HG02870 (cell line): ENCODE measurements around the gene PHLDA2.

Experiments used
- ATAC-seq: cut with Tn5 transposase; IDR thresholded peaks from one replicate; pipeline ENCODE4 v1.9.1; 2021; ENCODE audit warnings: mild to moderate bottlenecking, moderate library complexity; ENCODE audit not compliant: unreplicated experiment

Gene PHLDA2

DNA sequence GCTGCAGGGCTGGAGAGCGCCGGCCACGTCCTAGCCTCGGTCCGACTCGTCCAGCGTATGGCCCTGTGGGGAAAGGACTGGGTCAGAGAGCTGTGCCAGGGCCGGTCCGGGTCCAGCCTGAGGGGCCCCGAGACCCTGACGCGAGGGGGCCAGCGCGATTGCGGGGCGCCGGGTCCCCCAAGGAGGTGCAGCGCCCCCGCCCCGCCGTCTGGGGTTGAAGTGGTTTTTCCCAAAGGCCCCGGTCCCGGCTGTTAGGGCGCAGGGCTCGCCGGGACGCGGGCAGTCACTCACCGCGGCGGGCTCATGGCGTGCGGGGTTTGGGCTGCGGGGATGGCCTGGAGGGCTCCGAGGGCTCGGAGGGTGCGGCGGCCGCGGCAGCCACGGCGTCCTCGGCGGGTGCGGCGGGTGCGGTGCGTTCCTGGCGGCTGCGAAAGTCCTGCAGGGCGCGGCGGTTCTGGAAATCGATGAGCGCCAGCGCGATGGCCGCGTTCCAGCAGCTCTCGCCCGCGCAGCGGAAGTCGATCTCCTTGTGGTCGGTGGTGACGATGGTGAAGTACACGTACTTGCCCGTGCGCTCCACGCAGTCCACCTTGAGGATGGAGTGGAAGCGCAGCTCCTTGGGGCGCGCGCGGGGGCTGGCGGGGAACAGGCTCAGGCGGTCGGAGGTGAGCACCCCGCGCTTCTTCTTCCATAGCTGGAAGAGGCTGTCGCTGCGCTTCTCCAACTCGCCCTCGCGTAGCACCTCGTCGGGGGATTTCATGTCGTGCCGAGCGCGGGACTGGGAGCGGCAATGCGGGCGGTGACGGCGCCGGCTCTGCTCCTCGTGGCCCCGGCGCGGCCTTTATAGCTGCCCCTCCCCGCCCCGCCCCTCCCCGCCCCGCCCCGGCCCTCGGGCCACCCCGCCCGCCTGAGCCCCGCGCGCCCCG lies at the start of gene PHLDA2:
TSS of gene PHLDA2 (minus strand) at position 816 of the 926 bp plus-strand sequence. CDS start at position 760, 56 bp downstream.
- no peak for ATAC-seq

DNA sequence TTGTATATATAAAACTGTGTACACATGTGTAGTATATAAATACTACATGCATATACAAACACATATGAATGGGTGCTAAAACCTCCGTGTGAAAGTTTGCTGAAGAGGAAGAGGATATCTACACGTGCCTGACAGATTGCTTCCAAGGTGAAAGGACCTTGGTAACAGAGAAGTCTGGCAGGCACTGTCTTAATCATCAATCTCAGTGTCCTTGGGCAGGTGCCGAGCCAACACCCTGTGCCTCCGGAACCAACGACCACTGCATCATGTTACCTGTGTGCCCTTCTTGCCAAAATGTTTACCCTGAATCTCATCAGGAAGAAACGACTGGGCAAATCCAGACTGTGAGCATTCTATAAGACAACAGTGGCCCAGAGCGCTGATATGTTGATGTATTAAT lies 47.9 kb upstream of the PHLDA2 start:
- no peak for ATAC-seq

DNA sequence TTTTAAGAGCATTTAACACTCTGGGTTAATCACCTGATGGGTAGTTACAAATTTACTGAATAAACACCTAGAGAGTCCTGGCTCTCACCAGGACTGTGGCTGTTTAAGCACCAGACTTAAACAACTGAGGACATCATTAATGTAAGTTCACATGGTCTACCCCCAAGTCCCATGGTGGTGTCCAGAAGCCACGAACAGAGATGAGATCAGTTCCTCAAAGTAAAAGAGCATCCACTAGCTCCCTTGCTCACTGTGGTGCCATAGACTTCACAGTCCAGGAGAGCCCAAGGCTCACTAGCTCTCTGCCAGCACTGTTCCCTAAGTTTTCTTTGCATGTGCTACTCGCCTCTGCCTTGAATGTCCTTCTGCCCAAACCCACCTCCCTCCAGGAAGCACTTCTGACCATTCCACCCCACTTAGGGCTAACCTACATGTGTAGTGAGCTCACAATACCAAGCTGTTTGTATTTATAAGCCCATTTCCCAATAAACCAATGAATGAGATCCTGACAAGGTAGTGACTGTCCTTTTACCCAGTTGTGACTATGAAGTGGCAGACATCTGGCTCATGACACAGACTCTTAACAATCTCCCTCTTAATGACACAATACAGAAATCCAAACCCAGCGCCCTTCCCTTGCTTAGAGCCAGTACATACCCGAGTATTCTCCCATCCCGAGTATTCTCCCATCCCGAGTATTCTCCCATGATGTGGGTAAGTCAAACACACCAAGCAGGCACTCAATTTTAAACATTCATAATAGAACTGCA lies 47.3 kb upstream of the PHLDA2 start:
- no peak for ATAC-seq

DNA sequence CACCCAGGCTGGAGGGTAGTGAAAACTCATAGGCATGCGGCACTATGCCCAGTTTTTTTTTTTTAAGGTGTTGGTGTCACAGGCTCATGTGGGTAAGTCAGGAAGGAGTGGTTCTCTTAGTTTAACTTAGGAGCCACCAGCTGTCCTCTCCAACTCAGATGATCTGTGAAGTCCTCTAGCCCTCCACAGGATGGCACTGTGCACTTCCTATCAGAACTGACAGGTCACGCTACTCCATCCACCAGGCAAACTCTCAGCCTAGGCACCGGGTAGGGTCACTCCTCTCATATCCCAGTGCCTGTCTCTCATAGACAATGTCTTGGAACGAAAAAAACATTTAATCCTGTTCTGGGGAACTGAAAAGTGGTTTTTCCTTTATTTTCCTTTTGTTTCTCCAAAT lies 46.4 kb upstream of the PHLDA2 start:
- ATAC-seq: no peak

DNA sequence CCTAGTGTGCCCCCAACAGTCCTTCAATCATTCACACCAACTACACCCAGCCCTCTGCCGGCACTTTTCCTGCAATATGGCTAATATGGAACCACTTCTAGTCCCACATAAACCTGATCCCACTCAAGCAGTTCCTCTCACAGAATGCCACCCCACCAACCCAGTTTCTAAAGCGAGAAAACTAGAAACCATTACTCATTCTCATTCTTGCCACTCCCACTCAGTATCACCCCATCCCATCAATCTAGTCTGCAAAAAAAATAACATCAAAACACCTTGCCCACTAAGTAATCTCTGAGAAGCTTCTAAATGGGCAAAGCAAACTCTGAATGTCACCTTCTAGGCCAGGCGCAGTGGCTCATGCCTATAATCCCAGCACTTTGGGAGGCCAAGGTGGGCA lies 45.1 kb upstream of the PHLDA2 start:
- no peak for ATAC-seq

GRCh38 chr11:2968341-2968900 lies 39.2 kb upstream of the PHLDA2 start:
- ATAC-seq: no peak

DNA sequence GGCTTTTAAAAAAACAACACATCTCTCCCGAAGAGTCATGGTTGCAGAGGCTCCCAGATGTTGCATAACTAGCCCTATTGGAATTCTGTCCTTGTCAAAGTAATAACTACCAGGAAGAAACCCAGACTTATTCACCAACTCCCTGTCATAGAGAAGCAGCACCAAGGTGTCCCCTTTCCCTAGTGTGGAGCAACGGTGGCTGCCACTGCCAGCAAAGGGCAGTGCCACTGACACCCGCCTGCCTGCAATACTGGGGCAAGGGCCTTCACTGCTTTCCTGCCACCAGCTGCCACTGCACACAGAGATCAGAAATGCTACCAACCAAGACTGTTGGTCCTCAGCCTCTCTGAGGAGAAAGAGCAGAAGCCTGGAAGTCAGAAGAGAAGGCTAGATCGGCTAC lies 35.6 kb upstream of the PHLDA2 start:
- ATAC-seq: no peak

DNA sequence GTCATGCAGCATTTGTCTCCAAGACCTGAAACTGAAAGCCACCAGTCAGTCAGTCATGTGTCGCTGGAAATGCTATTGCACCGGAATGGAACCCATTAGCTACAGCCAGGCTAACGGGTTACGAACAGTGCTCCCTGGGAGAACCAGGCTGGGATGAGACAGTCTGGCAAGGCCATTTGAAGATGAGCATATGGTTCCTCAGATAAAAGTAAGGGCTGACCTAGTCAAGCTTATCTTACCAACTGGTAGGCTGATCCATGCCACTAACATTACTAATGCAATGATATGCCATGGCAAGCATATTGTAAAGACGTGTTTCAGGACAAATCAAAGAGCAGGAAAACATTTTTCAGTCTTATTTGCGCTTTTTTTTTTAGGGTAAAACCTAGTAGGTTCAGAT lies 34.5 kb upstream of the PHLDA2 start:
- ATAC-seq: no peak

DNA sequence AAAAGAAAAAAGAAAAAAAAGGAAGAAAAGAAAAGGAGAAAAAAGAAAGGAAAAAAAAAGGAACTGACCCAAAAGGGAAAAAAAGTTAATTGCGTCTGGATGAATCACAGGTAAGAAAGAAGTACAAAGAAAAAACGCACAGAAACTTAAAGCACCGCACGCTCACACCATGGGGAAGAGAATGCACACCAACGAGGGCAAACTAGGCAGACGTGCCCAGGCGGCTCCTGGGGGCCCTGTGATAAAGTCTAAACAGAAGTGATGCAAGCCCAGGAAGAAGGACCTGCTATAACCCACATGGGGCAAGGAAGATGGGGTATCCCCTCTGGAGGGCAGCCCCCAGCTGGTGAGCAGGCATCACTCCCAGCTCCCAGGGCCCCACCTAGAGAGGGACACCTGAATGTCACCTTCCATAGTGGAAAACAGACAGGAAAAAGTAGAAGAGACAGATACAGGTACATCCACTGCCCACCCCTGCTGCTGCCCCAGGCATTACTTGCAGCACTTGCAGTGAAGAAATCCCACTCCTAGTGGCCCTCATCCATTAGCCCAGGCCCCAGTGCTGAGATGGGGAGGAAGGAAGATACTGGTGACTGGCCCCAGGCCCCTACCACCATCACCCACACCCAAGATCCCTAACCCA lies 34.0 kb upstream of the PHLDA2 start:
- no peak for ATAC-seq

DNA sequence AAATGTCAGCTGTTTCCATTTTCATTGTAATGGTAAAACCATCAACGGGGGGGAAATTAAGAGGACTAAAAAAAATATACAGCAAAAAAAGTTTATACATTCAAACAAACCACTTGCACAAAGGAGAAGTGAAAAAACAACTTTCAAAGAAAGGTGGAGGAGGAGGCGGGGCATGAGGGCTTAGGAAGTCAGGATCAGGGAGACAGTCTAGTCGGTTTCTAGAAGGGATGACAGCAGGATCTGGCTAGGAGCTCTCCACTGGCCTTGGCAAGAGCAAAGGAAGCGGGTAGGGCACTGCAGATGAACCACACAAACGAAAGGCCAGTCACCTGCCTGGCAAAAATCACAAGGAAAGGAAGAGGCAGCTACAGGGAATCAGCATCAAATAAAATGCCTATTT lies 31.9 kb upstream of the PHLDA2 start:
- no peak for ATAC-seq

GRCh38 chr11:2960139-2960538 lies 30.9 kb upstream of the PHLDA2 start:
- no peak for ATAC-seq

DNA sequence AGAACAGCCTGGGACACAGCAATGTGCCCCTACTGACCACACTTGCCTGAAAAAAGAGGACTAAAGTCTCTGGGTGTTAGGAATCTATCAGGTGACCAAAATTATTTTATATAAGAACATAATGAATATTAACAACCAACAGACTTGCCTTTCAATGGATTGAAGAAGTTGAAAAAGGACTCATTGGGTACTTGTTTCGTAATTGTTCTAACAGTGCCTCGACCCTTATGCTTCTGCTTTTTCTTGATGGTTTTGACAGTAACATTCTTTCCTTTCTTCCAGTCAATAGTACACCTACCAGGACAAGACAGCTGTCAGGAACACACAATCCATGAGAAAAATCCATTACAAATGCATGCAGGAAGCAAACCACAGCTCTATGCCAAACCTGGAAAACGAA lies 29.0 kb upstream of the PHLDA2 start:
- no peak for ATAC-seq

DNA sequence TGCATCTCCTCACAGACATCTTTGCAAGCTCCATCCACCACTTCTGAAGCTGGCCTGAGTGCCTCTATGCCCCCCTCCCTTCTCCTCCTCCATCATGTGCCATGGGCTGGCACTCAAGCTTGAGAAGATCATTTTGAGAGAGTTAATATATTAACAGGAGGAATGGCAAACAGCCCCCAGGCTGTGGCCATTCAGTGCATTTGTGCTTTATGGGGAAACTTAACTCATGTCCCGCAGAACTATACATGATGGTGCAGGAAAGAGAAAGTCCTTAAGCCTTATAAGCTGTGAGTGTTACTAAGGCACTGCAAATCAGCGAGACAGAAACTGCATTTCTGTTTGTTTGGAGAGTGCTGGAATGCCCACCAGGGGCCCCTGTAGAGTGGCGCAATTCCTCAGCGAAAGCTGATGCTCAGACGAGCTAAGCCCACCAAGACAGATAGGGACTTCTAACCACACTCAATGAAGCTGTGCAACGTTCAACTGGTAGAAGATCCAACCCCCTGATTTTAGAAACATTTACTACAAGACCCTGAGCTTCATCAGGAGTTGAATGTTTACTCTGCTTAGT lies 26.8 kb upstream of the PHLDA2 start:
- ATAC-seq: no peak

- no peak for ATAC-seq
These were observed 25.0 kb upstream of the PHLDA2 start for GRCh38 chr11:2954263-2954662.

DNA sequence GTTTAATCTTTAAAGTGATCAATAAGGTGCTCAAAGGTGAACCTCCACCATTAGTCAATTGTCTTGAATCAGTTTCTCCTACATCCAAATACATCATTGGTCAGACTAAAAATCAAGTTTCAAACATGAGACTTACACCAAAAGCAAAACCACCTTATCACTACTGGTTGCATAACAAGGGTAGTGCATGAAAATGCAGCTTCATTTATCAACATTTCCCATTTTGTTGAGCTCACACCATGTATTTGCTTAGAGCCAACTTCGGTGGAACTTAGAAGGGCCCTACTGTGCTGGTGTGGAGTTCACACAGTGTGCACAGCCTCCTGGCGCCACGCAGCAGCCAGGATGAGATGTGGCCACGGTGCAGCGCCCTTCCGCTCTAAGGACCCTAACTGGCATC lies 23.1 kb upstream of the PHLDA2 start:
- ATAC-seq: no peak

DNA sequence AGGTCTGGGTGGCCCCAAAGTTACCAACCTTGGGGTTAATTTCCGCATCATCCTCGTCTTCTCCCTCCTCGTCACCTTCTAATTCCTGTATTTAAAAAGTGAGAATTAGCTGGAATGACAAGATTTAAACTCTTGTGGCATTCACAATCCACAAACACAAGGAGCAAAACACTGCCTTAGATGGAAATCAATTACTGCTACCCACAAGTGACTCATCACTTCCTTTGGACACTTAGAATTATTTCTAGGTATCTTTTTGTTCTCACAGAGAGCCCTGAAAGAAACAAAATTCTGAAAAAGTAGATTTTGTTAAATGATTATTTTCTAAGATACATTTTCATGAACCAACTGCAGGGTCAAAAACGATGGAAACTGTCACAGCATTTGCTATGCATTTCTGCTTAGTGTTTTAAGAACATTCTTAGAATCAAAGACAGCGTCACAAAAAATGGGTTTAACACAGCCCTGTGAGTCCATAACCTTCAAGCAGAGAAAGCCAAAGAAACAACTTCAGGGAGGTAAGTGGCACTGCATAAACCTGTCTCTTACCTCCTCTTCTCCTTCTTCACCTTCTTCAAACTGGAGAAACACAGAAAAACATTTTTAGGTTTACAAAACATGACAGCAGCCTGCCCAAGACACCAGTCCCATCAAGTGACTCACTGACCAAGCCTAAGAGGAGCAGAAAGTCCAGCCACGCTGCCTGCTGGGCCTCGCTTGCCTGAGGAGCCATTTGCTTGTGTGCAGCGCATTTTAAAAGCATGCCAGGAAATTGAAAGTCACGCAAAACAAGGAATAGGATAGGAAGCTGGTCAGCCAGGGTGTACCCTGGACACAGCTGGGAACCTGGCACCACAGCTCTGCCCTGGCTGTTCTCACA lies 22.3 kb upstream of the PHLDA2 start:
- ATAC-seq: no peak

- ATAC-seq: no peak
These were observed 21.6 kb upstream of the PHLDA2 start for GRCh38 chr11:2950825-2951224.

DNA sequence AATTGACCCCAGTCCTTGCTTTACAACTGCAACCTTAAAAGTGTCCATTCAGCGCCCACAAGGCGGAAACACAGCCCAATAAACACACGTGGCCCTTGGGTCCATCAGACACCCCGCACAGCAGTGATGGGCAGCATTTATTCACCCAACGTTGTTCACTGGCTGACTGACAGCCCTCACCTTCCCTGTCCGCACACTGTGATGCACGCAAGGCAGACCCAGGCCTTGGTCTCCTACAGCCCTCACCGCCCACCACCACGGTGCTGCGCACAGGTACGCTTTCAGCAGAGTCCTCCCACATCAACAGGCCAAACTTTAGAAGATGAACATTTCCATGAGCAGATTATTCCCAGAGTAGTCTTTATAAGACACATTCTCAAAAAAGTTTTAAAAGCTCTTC lies 20.7 kb upstream of the PHLDA2 start:
- ATAC-seq: no peak

- ATAC-seq: no peak
These were observed 18.5 kb upstream of the PHLDA2 start for GRCh38 chr11:2947744-2948143.

DNA sequence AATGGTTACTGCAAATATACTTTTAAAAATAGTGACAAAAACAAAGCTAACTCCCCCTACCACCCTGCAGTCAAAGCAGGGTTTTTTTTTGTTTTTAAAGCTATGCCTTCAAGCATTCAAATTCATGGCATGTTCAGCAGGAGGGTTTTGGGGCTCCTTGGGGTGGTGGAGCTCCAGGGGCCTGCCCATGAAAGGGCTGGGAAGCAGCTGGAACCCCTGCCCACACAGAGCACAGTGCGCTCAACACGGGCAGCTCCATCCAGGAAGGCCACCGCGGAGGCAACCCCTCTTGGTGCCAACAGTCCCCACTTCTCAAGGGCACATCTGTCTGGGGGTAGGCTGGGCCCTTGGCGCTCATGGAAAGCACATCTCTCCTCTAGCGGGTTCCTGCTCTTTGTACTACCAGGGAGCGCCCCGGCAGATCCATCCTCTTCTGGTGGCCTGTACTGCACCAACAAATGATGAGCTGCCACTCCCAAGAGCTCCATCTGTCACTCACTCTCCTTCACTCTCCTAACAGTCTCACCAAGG lies 16.6 kb upstream of the PHLDA2 start:
- no peak for ATAC-seq
